Activated T-helper 17 cell treated with anti-CD3 and anti-CD28 coated beads, Interleukin-2, amount 50 U/mL, for 72 hours (primary cell): ENCODE results near the gene MLLT3. TPM values are rescaled to one million over a fixed set of nuclear protein-coding genes. Genes with fewer than 3 reads are reported as not detected.

Experiments used
- ATAC-seq: fragments of 150-1000 bp; cut with Tn5 transposase; replicated peaks from 2 replicates; pipeline ENCODE4 v1.10.0; 2021; ENCODE audit warnings: mild to moderate bottlenecking, moderate library complexity
- H3K27ac Mint-ChIP-seq: one replicate; pipeline ENCODE4 v1.8.0; 2022; ENCODE audit warnings: mixed read lengths
- H3K27me3 Mint-ChIP-seq: one replicate; pipeline ENCODE4 v1.8.0; 2022; ENCODE audit warnings: mixed read lengths
- H3K36me3 Mint-ChIP-seq: one replicate; pipeline ENCODE4 v1.8.0; 2022; ENCODE audit warnings: low read depth, mild to moderate bottlenecking, mixed read lengths
- H3K4me1 Mint-ChIP-seq: one replicate; pipeline ENCODE4 v1.8.0; 2022; ENCODE audit warnings: mixed read lengths
- H3K4me3 Mint-ChIP-seq: one replicate; pipeline ENCODE4 v1.8.0; 2022; ENCODE audit warnings: mild to moderate bottlenecking, mixed read lengths
- H3K9me3 Mint-ChIP-seq: one replicate; pipeline ENCODE4 v1.8.0; 2022; ENCODE audit warnings: mixed read lengths
- total RNA-seq, 2 donors: library from RNA; stranded (reverse); gene quantifications; one replicate each; pipeline ENCODE4 v1.2.3, GENCODE V29; 2022

Gene MLLT3
- total RNA-seq, 2 donors from 2014 or later: 45.7 to 54.9 TPM

DNA sequence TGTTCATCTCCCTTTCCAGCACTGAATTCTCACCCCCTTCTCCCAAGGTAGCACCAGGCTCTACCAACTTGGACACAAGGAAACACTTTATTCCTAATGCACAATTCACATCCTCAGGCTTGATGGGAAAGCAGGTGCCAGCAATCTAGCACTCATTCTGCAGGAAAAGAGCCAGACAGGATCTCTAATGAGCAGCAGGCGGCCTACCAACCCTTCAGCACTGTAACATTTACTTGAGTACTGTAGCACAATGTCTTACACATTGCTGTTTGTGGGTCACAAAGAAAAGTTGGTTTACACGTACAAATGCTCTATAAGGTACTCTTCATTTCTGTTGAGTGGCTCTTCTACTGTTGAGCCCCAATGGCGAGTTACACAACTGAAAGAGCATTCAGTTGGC, 254.4 kb downstream of the MLLT3 start:
- Mint-ChIP-seq H3K4me3 (no peak overlapping the region), H3K27me3 (no peaks in the 10 kb centered on the region), H3K27ac (no peak overlapping the region), H3K9me3 (peaks cover 3% of the 10 kb centered on the region), H3K36me3 (peaks cover 24% of the 10 kb centered on the region), H3K4me1 (peaks cover 8% of the 10 kb centered on the region)
- no peak for ATAC-seq

DNA sequence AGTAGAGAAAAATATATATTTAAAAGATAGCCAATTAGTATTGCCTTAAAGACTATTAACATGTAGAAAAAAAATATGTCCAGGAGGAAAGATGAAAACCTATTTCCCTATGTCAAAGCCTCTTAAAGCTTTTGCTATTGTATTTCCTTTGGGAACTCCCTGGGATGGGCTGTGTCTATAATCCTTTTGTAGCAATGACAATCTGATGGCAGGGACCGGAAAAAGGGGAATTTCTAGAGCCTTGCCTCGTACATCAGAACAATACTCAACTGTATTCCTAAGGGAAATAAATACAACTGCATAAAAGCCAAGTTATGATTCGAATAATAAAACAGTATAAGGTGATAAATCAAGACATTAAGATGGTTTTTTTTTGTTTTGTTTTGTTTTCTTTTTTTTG, 257.3 kb downstream of the MLLT3 start:
- no peak for ATAC-seq
- Mint-ChIP-seq H3K27ac (no peak overlapping the region), H3K4me1 (peaks cover 24% of the 10 kb centered on the region), H3K36me3 (peaks cover 47% of the 10 kb centered on the region), H3K4me3 (no peak overlapping the region), H3K9me3 (peaks cover 3% of the 10 kb centered on the region), H3K27me3 (no peaks in the 10 kb centered on the region)

DNA sequence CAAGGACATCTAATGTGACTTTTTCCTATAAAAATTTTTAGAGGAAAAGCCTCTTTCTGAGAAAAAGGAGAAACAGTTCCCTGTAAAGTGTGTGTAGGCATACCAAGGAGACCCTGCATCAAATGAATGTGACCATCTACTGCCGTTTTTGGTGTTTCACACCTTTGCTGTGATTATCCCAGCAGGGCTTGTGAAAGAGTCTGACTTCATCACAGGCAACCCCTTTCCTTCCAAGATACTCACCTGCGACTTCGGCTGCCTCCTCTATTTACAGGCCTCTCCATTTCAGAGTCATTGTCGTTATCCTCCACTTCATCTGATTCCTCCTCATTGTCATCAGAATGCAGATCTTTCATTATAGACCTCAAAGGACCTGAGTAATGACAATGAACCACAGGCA, 259.1 kb downstream of the MLLT3 start:
- Mint-ChIP-seq H3K36me3 (peaks cover 55% of the 10 kb centered on the region), H3K27ac (no peak overlapping the region), H3K9me3 (peaks cover 3% of the 10 kb centered on the region), H3K27me3 (no peaks in the 10 kb centered on the region), H3K4me3 (no peak overlapping the region), H3K4me1 (peaks cover 21% of the 10 kb centered on the region)
- no peak for ATAC-seq

GRCh38 chr9:20361656-20362570, 260.4 kb downstream of the MLLT3 start:
- H3K27ac Mint-ChIP-seq: peak overlapping the region; percentile 69
- no peaks in the 10 kb centered on the region for H3K9me3 Mint-ChIP-seq
- H3K27me3 Mint-ChIP-seq: no peaks in the 10 kb centered on the region
- H3K36me3 Mint-ChIP-seq: peaks cover 60% of the 10 kb centered on the region
- peak overlapping the region; percentile 26 for H3K4me3 Mint-ChIP-seq
- peaks cover 23% of the 10 kb centered on the region for H3K4me1 Mint-ChIP-seq
- peak; percentile 49 for ATAC-seq

GRCh38 chr9:20361229-20361628, 261.1 kb downstream of the MLLT3 start:
- no peak for ATAC-seq
- no peaks in the 10 kb centered on the region for H3K27me3 Mint-ChIP-seq
- H3K4me3 Mint-ChIP-seq: no peak overlapping the region
- peaks cover 60% of the 10 kb centered on the region for H3K36me3 Mint-ChIP-seq
- H3K9me3 Mint-ChIP-seq: no peaks in the 10 kb centered on the region
- peak overlapping the region; percentile 69 for H3K27ac Mint-ChIP-seq
- peaks cover 23% of the 10 kb centered on the region for H3K4me1 Mint-ChIP-seq

DNA sequence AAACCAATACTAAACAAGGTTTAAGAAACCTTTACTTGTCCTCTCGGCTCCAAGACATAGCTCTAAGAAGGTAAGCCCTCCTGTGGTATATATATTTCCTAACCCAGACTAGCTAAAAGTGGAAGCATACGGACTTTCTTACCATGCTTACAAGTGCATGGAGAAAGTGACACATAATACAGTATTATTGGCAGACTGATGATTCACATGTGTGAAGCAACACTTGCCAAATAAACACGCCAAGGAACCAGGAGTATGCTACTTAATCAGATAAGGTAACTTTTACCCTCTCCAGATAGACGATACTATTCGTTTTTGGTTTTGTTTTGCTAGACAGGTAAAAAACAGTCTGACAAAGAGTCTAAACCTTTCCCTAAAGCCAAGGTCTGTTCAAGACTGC, 264.1 kb downstream of the MLLT3 start:
- Mint-ChIP-seq H3K9me3 (no peaks in the 10 kb centered on the region), H3K27me3 (no peaks in the 10 kb centered on the region), H3K4me3 (peak overlapping the region; percentile 55), H3K4me1 (peaks cover 32% of the 10 kb centered on the region), H3K36me3 (peaks cover 67% of the 10 kb centered on the region), H3K27ac (peak overlapping the region; percentile 78)
- peak; percentile 64 for ATAC-seq

DNA sequence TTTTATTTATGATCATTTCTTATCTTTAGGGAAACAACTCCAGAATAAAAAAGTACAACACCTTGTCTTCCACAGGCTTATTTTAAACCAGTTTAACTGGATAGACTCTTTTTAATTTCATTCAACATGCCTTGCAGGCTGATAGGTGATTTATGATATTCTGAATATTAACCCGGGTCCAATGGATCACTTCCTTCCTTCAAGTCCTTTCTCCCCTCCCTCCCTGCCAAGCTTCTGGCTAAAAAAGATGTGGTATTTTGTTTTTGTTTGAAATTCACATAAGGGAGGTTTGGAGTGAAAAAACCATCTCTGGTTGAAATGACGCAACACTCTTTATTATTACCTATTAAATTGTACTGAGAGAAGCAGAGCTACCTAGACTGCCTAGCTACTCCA, 265.3 kb downstream of the MLLT3 start:
- H3K9me3 Mint-ChIP-seq: no peaks in the 10 kb centered on the region
- H3K36me3 Mint-ChIP-seq: peaks cover 67% of the 10 kb centered on the region
- H3K4me1 Mint-ChIP-seq: peaks cover 26% of the 10 kb centered on the region
- H3K4me3 Mint-ChIP-seq: no peak overlapping the region
- ATAC-seq: no peak
- H3K27ac Mint-ChIP-seq: peak overlapping the region; percentile 81
- no peaks in the 10 kb centered on the region for H3K27me3 Mint-ChIP-seq

DNA sequence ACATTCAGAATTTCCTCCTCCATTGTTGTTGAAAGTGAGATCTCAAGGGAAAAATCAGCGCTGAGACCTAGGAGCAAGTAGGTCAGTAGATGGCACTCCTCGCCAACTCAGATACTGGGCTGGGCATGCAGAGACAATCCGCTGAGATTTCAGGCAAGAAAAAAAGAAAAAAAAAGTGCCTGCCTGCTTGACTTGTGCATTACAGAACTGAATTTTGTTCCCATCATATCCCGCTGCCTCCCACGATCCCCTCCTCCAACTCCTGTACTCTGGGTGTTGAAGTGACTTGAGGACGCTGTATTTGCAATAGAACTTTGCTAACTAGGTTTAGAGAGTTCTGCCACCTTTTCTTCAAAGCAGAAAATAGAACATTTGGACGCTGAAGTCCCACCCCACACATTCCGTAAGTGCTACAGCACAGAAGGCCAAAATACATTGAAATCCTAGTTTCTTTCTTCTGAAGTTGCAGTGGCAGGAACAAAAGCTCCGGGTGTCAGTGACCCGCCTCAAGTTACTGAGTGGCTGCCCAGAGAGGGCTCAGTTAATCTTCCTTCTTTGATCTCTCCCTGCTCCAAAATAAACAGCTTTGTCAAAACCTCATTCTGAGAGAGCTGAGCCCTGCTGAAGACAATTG, 265.8 kb downstream of the MLLT3 start:
- peak; percentile 33 for ATAC-seq
- Mint-ChIP-seq H3K4me1 (peaks cover 21% of the 10 kb centered on the region), H3K36me3 (peaks cover 67% of the 10 kb centered on the region)

GRCh38 chr9:20355022-20355421, 267.3 kb downstream of the MLLT3 start:
- Mint-ChIP-seq H3K9me3 (no peaks in the 10 kb centered on the region), H3K27me3 (no peaks in the 10 kb centered on the region), H3K36me3 (peaks cover 61% of the 10 kb centered on the region), H3K4me1 (peaks cover 16% of the 10 kb centered on the region), H3K4me3 (peak overlapping the region; percentile 39), H3K27ac (peak overlapping the region; percentile 81)
- peak; percentile 90 for ATAC-seq

More for the DNA sequence above, 265.8 kb downstream of the MLLT3 start:
- H3K27ac Mint-ChIP-seq: peak overlapping the region; percentile 81
- H3K4me3 Mint-ChIP-seq: no peak overlapping the region
- H3K27me3 Mint-ChIP-seq: no peaks in the 10 kb centered on the region
- H3K9me3 Mint-ChIP-seq: no peaks in the 10 kb centered on the region

- H3K27ac Mint-ChIP-seq: peak overlapping the region; percentile 81
- H3K36me3 Mint-ChIP-seq: peaks cover 62% of the 10 kb centered on the region
- H3K9me3 Mint-ChIP-seq: no peaks in the 10 kb centered on the region
- peaks cover 16% of the 10 kb centered on the region for H3K4me1 Mint-ChIP-seq
- peak overlapping the region; percentile 39 for H3K4me3 Mint-ChIP-seq
- no peak for ATAC-seq
- H3K27me3 Mint-ChIP-seq: no peaks in the 10 kb centered on the region
Measured at GRCh38 chr9:20353931-20354652, 268.2 kb downstream of the MLLT3 start.

GRCh38 chr9:20353524-20353923, 268.8 kb downstream of the MLLT3 start:
- H3K4me3 Mint-ChIP-seq: peak overlapping the region; percentile 39
- no peaks in the 10 kb centered on the region for H3K27me3 Mint-ChIP-seq
- H3K36me3 Mint-ChIP-seq: peaks cover 67% of the 10 kb centered on the region
- peaks cover 15% of the 10 kb centered on the region for H3K4me1 Mint-ChIP-seq
- no peak for ATAC-seq
- H3K9me3 Mint-ChIP-seq: no peaks in the 10 kb centered on the region
- H3K27ac Mint-ChIP-seq: no peak overlapping the region

DNA sequence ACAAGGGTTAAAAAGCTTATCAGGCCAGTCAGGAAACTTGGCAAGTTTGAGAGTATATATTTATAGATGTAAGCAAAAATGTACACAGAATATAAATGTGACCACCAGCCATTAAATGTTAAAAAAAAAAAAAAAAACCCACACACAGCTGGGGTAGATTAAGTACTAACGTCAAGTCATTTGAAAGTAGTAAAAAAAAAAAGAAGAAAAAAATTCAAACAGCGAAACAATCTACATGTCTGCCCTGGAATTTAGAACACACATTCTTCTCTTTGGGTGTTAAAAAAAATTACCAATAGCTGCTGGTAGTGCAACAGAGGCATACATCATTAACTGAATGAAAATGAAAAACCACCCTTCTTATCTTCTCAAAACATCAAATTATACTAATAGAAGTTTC, 269.7 kb downstream of the MLLT3 start:
- Mint-ChIP-seq H3K4me1 (peaks cover 9% of the 10 kb centered on the region), H3K9me3 (no peaks in the 10 kb centered on the region), H3K4me3 (no peak overlapping the region)

DNA sequence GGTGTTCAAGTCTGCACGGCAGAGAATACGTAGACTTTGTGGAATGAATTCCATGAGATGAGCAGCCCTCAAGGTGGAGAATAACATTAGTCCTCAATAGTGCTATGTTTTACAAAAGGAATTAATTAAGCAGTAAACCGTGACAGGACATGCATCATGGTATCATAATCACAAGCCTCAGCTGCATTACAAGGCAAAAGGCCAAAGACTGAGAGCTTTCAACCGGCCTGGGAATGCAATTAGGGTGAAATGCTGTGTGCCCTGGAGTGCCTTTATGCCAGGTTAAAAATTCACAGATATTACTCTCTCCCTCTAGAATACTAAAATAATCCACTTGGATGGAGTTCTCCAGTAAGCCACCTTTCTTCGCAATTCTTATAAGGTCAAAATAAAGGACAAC, 270.6 kb downstream of the MLLT3 start:
- peaks cover 77% of the 10 kb centered on the region for H3K36me3 Mint-ChIP-seq
- ATAC-seq: no peak
- H3K27me3 Mint-ChIP-seq: no peaks in the 10 kb centered on the region
- H3K4me1 Mint-ChIP-seq: peaks cover 9% of the 10 kb centered on the region
- no peak overlapping the region for H3K4me3 Mint-ChIP-seq
- no peaks in the 10 kb centered on the region for H3K9me3 Mint-ChIP-seq
- no peak overlapping the region for H3K27ac Mint-ChIP-seq

More for the DNA sequence above, 269.7 kb downstream of the MLLT3 start:
- H3K27ac Mint-ChIP-seq: no peak overlapping the region
- ATAC-seq: no peak
- peaks cover 75% of the 10 kb centered on the region for H3K36me3 Mint-ChIP-seq
- no peaks in the 10 kb centered on the region for H3K27me3 Mint-ChIP-seq

DNA sequence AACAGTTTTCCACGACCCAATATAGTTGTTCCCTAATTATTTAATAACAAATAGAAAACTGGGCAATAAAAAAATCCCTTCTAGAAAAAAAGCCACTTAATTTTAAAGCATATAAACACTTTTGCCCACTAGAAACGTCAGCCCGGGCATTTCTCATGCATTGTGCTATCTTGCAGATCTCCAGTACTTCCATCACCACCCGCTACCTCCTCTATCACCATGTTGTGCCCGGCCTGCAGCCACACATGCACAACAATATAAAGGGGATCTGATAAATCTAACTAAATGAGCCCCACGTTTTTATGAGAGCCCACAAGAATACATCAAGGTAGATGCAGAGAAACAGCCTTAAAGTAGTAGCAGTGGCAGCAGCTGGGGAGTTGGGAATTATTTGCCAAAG, 272.7 kb downstream of the MLLT3 start:
- Mint-ChIP-seq H3K36me3 (peaks cover 90% of the 10 kb centered on the region), H3K27me3 (no peaks in the 10 kb centered on the region), H3K27ac (no peak overlapping the region), H3K9me3 (no peaks in the 10 kb centered on the region), H3K4me3 (no peak overlapping the region), H3K4me1 (peaks cover 4% of the 10 kb centered on the region)
- no peak for ATAC-seq
